ENCODE data around the gene TXLNA. TPM values are rescaled to one million over a fixed set of nuclear protein-coding genes. Genes with fewer than 3 reads are reported as not detected.

TXLNA gene
- total RNA-seq, 2 experiments from 2014 or later, result 84.0 to 84.4 TPM

DNA sequence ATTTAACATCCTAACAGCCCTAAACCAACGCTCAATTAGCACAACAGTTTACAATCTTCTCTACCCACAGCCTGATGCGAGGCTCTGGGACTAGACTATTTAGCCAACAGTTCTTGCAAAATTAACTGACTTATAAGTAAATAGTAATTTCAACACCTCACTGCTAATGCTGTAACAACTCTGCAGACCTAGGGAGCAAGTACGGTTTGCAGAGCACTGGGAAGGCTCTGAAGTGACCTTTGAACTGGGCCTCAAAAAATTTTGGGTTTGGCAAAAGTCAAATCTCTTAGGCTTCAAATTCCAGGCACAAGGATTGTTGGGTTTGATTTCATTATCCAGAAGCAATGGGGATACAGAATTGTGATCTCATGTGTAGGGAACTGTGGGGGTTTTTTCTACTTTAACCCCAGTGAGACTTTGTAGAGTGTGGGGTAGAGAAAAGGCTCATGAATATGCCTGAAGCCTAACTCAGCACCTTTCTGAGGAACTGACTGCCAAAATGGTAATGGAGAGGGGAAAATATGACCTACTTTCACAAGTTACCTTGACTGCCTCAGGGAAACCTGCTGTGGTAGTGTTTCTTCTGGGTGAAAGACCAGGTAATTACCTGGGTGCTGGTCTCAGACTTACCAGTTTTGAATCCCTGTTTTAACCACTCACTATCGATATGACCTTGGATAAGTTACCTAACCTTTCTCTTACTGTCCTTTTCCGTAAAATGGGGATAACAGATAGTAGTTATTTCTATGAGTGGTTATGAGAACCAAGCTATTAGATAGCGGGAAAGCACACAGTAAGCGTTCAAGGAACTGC, 889 bp upstream of the TXLNA start:
- H3K27me3 Mint-ChIP-seq, result no peaks in the 10 kb centered on the region
- no peak for DNase-seq
- H3K4me3 Mint-ChIP-seq, result peak overlapping the region; percentile 95
- H3K9me3 Mint-ChIP-seq, result no peaks in the 10 kb centered on the region
- peaks cover 34% of the 10 kb centered on the region for H3K4me1 Mint-ChIP-seq
- peak overlapping the region; percentile 98 for H3K27ac Mint-ChIP-seq
- H3K36me3 Mint-ChIP-seq, result peaks cover 34% of the 10 kb centered on the region

DNA sequence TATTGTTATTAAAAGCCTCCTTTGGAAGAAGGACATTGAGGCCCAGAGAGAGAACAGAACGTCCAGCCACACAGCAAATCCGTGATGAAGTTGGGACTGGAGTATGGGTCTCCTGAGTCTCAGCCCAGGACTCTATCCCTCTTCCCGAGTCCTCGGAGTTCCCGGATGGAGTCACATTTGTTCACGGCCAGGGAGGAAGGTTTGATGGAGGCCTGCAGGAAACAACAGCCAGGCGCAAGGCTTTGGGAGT, 357 bp upstream of the TXLNA start:
- no peak for DNase-seq

DNA sequence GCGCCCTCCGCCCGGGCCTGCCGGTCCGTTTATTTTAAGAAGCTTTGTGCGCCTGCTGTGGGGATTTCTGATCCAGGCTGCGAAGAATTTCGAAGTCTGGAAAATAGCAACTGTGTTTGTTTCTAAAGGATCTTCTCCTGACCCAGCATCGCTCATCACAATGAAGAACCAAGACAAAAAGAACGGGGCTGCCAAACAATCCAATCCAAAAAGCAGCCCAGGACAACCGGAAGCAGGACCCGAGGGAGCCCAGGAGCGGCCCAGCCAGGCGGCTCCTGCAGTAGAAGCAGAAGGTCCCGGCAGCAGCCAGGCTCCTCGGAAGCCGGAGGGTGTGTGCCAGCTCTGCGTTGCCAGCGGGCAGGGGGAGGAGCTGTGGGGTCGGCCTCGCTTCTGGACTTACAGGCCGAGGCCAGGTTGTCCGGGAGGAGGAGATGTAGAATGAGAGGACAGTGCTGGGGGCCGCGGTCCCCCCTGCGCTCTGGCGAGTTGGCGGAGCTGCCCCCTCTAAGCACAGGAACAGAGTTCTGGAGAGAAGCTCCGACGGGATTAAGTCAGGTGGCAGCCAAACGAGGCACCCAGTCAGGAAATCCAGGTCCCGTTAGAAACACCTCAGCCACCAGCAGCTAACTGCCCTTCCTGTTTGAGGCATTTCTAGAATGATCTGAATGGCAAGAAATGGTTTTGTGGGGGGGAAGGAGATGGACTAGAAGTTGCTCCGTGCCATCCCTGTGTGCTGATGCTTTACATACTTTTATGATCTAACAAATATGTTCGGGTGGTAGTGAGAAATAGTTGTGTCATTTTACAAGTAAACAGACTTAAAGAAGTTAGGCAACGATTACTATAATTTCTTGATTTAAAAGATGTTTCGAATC, 948 bp downstream of the TXLNA start:
- Mint-ChIP-seq H3K4me3 (peak overlapping the region; percentile 95), H3K4me1 (peaks cover 50% of the 10 kb centered on the region), H3K27ac (peak overlapping the region; percentile 96), H3K36me3 (peaks cover 50% of the 10 kb centered on the region), H3K27me3 (no peaks in the 10 kb centered on the region), H3K9me3 (no peaks in the 10 kb centered on the region)
- DNase-seq, result peak; percentile 43

More for the DNA sequence above, 357 bp upstream of the TXLNA start:
- peaks cover 39% of the 10 kb centered on the region for H3K4me1 Mint-ChIP-seq
- peaks cover 39% of the 10 kb centered on the region for H3K36me3 Mint-ChIP-seq
- peak overlapping the region; percentile 95 for H3K4me3 Mint-ChIP-seq
- no peaks in the 10 kb centered on the region for H3K9me3 Mint-ChIP-seq
- peak overlapping the region; percentile 98 for H3K27ac Mint-ChIP-seq
- H3K27me3 Mint-ChIP-seq, result no peaks in the 10 kb centered on the region

DNA sequence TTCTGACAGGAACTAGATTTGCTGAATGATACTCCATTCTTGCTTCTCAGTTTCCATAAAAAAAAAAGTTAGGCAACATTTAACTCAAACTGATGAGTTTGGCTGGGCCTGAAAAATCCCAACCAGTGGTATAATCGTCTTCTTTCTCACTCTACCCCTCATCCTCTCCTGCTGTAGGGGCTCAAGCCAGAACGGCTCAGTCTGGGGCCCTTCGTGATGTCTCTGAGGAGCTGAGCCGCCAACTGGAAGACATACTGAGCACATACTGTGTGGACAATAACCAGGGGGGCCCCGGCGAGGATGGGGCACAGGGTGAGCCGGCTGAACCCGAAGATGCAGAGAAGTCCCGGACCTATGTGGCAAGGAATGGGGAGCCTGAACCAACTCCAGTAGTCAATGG, 1.6 kb downstream of the TXLNA start:
- Mint-ChIP-seq H3K9me3 (no peaks in the 10 kb centered on the region), H3K27me3 (no peaks in the 10 kb centered on the region), H3K4me1 (peaks cover 51% of the 10 kb centered on the region), H3K36me3 (peaks cover 50% of the 10 kb centered on the region), H3K4me3 (peak overlapping the region; percentile 95), H3K27ac (peak overlapping the region; percentile 96)
- DNase-seq, result no peak

DNA sequence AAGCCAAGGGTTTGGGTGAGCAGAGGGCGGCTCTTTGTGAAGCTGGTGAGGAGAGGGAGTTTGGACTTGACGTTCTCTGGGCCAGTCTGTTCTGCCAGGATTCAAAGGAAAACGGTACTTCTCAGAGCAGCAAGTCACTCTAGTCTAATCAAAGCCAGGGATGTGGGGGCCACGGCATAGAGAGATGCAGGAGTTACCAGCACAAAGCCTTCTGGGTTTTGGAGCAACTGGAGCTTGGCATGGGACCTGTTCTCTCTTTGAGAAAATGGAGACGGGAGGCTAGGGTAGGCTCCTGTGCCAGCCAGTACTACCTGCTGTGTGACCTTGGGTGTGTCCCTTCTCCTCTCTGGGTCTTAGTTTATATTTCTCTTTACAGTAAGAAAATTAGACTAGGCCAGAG, 2.1 kb downstream of the TXLNA start:
- peaks cover 56% of the 10 kb centered on the region for H3K4me1 Mint-ChIP-seq
- no peaks in the 10 kb centered on the region for H3K9me3 Mint-ChIP-seq
- H3K36me3 Mint-ChIP-seq, result peaks cover 55% of the 10 kb centered on the region
- H3K27ac Mint-ChIP-seq, result peak overlapping the region; percentile 96
- peak overlapping the region; percentile 95 for H3K4me3 Mint-ChIP-seq
- H3K27me3 Mint-ChIP-seq, result no peaks in the 10 kb centered on the region
- DNase-seq, result no peak

DNA sequence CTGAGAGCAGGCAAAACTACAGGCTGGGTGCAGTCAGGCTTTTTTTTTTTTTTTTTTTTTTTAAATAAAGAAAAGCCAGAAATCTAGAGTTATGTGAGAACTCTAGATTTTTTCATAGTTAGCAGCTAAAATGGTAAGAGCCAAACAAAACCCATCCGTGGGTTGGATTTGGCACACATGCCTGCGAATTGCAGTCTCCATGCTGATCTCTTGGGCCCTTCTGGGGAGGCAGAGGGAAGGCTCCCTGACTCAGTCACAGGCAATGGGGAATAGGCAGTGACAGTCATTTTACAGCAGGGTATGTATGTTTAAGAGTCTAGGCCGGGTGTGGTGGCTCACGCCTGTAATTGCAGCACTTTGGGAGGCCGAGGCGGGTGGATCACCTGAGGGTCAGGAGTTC, 2.6 kb downstream of the TXLNA start:
- Mint-ChIP-seq H3K36me3 (peaks cover 57% of the 10 kb centered on the region), H3K4me1 (peaks cover 57% of the 10 kb centered on the region)

DNA sequence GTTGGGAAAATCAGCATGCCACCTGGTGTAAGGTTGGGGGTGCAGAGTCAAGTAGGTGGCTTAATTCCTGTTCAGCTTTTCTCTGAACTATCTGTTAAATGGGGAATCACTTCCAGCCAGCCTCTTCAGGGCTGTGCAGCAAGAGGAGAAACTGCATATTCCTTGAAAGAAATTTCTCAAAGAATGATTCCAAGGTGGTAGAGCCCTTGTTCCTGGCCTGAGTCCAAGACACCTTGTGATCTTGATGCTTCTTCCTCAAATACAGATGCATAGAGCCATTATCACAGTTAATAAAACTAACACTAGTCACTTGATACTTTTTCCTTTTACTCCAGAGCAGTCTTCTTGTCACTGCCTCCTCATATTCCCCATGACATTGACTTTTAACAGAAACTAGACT, 5.2 kb downstream of the TXLNA start:
- H3K36me3 Mint-ChIP-seq, result peaks cover 66% of the 10 kb centered on the region
- H3K4me1 Mint-ChIP-seq, result peaks cover 54% of the 10 kb centered on the region
- H3K4me3 Mint-ChIP-seq, result no peak overlapping the region
- H3K27ac Mint-ChIP-seq, result no peak overlapping the region
- H3K27me3 Mint-ChIP-seq, result no peaks in the 10 kb centered on the region
- no peaks in the 10 kb centered on the region for H3K9me3 Mint-ChIP-seq
- DNase-seq, result no peak

More for the DNA sequence above, 2.6 kb downstream of the TXLNA start:
- no peak for DNase-seq
- H3K9me3 Mint-ChIP-seq, result no peaks in the 10 kb centered on the region
- no peaks in the 10 kb centered on the region for H3K27me3 Mint-ChIP-seq
- H3K27ac Mint-ChIP-seq, result peak overlapping the region; percentile 20
- H3K4me3 Mint-ChIP-seq, result peak overlapping the region; percentile 95

DNA sequence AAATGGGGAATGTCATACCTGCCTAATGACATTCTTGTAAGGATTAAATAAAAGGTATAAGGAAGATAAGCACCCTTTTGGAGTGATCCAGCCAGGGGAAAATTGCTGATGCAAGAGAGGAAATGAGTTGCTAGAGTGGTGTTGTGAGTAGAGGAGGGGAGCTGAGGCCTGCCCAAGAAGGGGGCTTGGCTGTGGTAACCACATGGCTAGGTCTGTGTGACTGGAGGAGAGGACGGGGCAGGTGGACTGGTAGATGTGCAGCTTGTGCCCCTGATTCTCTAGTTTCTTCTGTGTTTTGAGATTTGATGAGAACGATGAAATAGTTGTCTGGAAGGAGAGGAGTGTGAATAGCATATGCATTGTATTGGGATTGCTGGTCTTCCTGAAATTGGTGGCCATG, 6.6 kb downstream of the TXLNA start:
- Mint-ChIP-seq H3K27ac (peak overlapping the region; percentile 85), H3K27me3 (no peaks in the 10 kb centered on the region), H3K9me3 (no peaks in the 10 kb centered on the region), H3K4me3 (peak overlapping the region; percentile 30), H3K4me1 (peaks cover 47% of the 10 kb centered on the region), H3K36me3 (peaks cover 59% of the 10 kb centered on the region)
- DNase-seq, result no peak

DNA sequence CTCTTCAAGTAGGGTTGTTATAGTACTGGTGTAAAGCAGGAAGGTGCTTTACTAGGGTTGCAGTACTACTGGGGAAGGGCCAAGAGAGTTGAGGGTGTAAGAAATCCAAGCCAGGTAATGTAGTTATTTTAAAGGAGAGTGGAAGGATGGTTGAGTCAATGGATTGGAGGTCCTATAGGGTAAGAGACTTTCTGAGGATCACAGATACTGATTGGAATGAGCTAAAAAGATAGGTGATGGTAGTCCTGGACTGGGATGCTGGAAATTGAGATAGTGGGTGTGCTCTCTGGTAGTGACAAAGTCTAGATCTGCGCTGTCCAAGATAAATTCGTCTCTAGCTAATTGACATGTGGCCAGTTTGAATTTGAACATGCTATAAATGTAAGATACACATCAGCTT, 7.0 kb downstream of the TXLNA start:
- Mint-ChIP-seq H3K4me1 (peaks cover 43% of the 10 kb centered on the region), H3K27ac (peak overlapping the region; percentile 85), H3K27me3 (no peaks in the 10 kb centered on the region), H3K36me3 (peaks cover 58% of the 10 kb centered on the region), H3K9me3 (no peaks in the 10 kb centered on the region), H3K4me3 (peak overlapping the region; percentile 30)
- no peak for DNase-seq

DNA sequence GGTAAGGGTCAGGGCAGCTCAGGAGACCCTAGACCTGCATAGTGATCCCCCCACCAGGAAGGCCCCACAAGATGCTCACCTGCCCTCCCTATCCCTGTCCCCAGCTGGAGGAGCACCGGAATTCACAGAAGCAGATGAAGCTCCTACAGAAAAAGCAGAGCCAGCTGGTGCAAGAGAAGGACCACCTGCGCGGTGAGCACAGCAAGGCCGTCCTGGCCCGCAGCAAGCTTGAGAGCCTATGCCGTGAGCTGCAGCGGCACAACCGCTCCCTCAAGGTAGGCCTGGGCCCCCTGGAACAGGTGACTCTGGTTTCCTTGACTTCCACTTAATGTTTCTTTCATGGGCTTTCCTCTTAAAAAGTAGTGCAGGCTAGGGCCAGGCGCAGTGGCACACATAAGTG, 8.4 kb downstream of the TXLNA start:
- Mint-ChIP-seq H3K4me3 (no peak overlapping the region), H3K4me1 (peaks cover 36% of the 10 kb centered on the region), H3K27me3 (no peaks in the 10 kb centered on the region), H3K27ac (no peak overlapping the region), H3K36me3 (peaks cover 58% of the 10 kb centered on the region), H3K9me3 (no peaks in the 10 kb centered on the region)
- DNase-seq, result no peak

DNA sequence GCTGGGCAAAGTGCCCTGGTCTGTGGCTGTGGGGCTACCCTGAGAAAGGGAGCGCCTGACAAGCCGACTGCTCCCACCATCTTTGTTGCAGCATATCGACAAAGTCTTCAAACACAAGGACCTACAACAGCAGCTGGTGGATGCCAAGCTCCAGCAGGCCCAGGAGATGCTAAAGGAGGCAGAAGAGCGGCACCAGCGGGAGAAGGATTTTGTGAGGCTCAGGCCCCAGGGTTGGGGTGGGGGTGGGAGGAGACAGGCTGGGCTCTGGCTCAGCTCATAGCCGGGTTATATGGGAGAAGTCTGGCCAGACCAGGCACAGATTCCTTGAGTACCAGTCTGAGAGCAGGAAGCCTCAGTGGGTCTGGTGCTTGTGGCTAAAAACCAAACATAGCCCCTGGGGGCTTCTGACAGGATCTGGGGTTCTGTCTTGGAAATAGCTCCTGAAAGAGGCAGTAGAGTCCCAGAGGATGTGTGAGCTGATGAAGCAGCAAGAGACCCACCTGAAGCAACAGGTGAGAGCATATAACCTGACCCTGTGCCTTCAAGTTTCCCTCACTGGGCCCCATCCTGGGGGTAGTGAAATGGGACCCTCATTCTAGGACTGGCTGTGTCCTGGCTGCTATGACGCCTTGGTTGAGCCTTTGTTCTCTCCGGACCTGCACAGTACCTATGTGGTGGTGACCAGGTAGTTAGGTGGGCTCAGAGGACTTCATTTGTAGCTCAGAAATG, 12.9 kb downstream of the TXLNA start:
- H3K27me3 Mint-ChIP-seq, result no peaks in the 10 kb centered on the region
- no peak overlapping the region for H3K27ac Mint-ChIP-seq
- H3K9me3 Mint-ChIP-seq, result no peaks in the 10 kb centered on the region
- no peak for DNase-seq
- H3K4me1 Mint-ChIP-seq, result peaks cover 34% of the 10 kb centered on the region
- H3K36me3 Mint-ChIP-seq, result peaks cover 54% of the 10 kb centered on the region
- no peak overlapping the region for H3K4me3 Mint-ChIP-seq

DNA sequence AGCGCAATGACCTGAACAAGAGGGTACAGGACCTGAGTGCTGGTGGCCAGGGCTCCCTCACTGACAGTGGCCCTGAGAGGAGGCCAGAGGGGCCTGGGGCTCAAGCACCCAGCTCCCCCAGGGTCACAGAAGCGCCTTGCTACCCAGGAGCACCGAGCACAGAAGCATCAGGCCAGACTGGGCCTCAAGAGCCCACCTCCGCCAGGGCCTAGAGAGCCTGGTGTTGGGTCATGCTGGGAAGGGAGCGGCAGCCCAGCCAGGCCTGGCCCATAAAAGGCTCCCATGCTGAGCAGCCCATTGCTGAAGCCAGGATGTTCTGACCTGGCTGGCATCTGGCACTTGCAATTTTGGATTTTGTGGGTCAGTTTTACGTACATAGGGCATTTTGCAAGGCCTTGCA, 15.5 kb downstream of the TXLNA start:
- no peak for DNase-seq
- Mint-ChIP-seq H3K4me1 (peaks cover 36% of the 10 kb centered on the region), H3K4me3 (no peak overlapping the region), H3K36me3 (peaks cover 50% of the 10 kb centered on the region), H3K27me3 (no peaks in the 10 kb centered on the region), H3K27ac (no peak overlapping the region), H3K9me3 (no peaks in the 10 kb centered on the region)

DNA sequence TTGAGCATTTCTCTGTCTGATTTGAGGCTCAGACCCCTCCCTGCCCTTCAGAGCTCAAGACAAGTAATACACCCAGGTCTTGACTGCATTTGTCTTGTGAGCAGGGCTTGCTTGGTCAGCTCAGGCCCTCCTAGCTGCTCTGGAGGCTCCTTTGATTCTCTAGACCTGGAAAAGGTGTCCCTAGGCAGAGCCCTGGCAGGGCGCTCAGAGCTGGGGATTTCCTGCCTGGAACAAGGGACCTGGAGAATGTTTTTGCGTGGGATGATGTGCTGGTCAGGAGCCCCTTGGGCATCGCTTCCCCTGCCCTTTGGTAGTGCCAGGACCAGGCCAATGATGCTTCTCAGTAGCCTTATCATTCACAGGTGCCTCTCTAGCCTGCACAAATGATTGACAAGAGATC, 16.1 kb downstream of the TXLNA start:
- DNase-seq, result no peak
- no peaks in the 10 kb centered on the region for H3K9me3 Mint-ChIP-seq
- H3K36me3 Mint-ChIP-seq, result peaks cover 48% of the 10 kb centered on the region
- H3K4me1 Mint-ChIP-seq, result peaks cover 40% of the 10 kb centered on the region
- no peak overlapping the region for H3K27ac Mint-ChIP-seq
- no peaks in the 10 kb centered on the region for H3K27me3 Mint-ChIP-seq
- no peak overlapping the region for H3K4me3 Mint-ChIP-seq

DNA sequence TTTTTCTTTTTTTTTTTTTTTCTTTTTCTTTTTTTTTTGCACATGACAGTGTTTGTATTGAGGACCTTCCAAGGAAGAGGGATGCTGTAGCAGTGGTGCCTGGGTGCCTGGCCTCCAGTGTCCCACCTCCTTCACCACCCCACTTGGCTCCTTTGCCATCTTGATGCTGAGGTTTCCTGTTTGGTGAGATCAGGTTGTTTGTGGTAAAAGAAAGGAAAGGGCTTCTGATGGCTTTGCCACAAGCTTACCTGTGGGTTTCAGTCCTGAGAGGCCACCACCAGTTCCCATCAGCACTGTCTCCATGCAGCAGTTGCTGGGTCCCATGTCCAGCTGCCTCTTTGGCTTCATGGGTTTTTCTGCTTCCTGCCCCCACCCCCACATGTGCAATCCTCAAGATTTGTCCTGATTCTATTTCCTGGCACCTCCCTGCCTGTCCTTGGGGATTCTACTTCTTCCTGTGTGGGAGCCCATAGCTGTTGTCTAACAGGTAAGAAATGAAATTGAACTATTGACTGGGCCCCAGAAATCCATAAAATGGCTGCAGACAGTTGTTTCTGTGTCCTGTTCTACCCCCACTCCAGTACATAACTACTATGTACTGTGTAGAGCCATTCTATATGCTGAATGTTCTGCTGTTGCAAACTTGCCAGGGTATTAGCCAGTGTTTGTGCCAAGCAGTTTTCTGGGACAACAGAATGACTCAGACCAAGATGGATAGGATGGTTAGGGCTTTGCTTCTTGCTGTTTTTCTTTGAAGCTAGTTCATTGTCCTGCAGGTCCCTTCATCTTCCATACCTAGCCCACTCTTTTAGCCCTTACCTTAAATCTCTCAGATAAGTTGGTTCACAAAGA, 16.7 kb downstream of the TXLNA start:
- H3K27ac Mint-ChIP-seq, result peak overlapping the region; percentile 4
- no peaks in the 10 kb centered on the region for H3K27me3 Mint-ChIP-seq
- no peak overlapping the region for H3K4me3 Mint-ChIP-seq
- DNase-seq, result no peak
- peaks cover 40% of the 10 kb centered on the region for H3K4me1 Mint-ChIP-seq
- H3K36me3 Mint-ChIP-seq, result peaks cover 48% of the 10 kb centered on the region
- H3K9me3 Mint-ChIP-seq, result no peaks in the 10 kb centered on the region

Measured in activated naive CD8-positive, alpha-beta T cell treated with anti-CD3 and anti-CD28 coated beads for 36 hours (primary cell).